Loucy (cell line): Measurements from ENCODE around the gene CCDC82.

Experiments
- CTCF ChIP-seq: fragments of 200-600 bp; sonication (generic); conservative IDR thresholded peaks from 2 replicates; pipeline ENCODE4 v1.5.1; 2014; ENCODE audit warnings: mild to moderate bottlenecking, antibody characterized with exemption, low read length
- EZH2phosphoT487 ChIP-seq: fragments of 200-600 bp; IDR thresholded peaks from 2 replicates; pipeline ENCODE4 v1.6.1; 2018; ENCODE audit warnings: antibody characterized with exemption, mild to moderate bottlenecking, moderate library complexity, borderline replicate concordance

- no peak for TF ChIP-seq CTCF
- no peak for TF ChIP-seq EZH2phosphoT487
Measured at GRCh38 chr11:96329419-96329818, 60.3 kb downstream of the CCDC82 start.
